ENCODE data around the gene PROSER3. TPM values are rescaled to one million over a fixed set of nuclear protein-coding genes. Genes with fewer than 3 reads are reported as not detected.

PROSER3 gene
- total and polyA plus RNA-seq, 2 of the 13 experiments (the other 11 are each of a cell fraction or from before 2014, with no cell fraction given): 5.1 to 5.7 TPM

DNA sequence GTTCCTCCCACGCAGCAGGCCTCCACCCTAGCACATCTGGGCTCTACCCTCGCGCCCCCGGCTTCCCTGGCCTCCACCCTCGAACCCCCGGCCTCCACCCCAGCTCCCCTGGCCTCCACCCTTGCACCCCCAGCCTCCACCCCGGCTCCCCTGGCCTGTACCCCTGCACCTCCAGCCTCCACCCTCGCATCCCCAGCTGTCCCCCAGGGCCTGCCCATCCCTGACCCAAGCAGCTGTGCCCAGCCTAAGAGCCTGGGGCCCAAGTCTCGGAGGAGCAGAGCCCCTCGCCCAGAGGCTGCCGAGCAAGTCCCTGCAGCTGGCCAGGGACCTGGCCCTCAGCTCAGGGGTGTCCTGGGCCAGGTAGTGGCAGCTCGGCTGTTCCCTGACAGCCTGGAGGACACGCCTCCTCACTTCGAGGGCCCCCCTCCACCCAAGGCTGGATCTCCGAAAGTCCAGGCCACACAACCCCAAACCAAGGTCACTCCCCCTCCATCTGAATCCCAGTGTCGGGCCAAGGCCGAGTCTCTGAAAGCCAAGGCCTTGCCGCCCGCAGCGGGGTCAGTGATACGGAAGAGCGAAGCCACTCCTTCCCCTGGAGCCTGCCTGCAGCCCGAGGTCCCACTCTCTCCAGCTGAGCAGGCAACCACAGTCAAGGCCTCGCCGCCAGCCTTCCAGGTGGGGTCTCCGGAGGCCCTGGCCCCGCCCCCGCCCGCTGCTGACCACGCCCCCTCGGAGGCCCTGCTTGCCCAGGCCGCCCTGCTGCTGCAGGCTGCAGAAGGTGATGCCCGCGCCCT is 9.5 kb downstream of the PROSER3 start (continued):
- TF ChIP-seq, protein P1, sequence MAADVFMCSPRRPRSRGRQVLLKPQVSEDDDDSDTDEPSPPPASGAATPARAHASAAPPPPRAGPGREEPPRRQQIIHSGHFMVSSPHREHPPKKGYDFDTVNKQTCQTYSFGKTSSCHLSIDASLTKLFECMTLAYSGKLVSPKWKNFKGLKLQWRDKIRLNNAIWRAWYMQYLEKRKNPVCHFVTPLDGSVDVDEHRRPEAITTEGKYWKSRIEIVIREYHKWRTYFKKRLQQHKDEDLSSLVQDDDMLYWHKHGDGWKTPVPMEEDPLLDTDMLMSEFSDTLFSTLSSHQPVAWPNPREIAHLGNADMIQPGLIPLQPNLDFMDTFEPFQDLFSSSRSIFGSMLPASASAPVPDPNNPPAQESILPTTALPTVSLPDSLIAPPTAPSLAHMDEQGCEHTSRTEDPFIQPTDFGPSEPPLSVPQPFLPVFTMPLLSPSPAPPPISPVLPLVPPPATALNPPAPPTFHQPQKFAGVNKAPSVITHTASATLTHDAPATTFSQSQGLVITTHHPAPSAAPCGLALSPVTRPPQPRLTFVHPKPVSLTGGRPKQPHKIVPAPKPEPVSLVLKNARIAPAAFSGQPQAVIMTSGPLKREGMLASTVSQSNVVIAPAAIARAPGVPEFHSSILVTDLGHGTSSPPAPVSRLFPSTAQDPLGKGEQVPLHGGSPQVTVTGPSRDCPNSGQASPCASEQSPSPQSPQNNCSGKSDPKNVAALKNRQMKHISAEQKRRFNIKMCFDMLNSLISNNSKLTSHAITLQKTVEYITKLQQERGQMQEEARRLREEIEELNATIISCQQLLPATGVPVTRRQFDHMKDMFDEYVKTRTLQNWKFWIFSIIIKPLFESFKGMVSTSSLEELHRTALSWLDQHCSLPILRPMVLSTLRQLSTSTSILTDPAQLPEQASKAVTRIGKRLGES (CRISPR knock-in tag; IDR thresholded peaks at IDR 0.05; ENCODE audit: borderline replicate concordance): no peak
- TF ChIP-seq, protein P2, sequence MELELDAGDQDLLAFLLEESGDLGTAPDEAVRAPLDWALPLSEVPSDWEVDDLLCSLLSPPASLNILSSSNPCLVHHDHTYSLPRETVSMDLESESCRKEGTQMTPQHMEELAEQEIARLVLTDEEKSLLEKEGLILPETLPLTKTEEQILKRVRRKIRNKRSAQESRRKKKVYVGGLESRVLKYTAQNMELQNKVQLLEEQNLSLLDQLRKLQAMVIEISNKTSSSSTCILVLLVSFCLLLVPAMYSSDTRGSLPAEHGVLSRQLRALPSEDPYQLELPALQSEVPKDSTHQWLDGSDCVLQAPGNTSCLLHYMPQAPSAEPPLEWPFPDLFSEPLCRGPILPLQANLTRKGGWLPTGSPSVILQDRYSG (CRISPR knock-in tag; IDR thresholded peaks at IDR 0.05): no peak
- TF ChIP-seq ZNF83 (CRISPR knock-in tag; IDR thresholded peaks at IDR 0.05; ENCODE audit: borderline replicate concordance) (no peak; the same call in 1 of the 2 replicates), HNRNPLL (IDR thresholded peaks at IDR 0.05; ENCODE audit: low read depth, low read length, poor library complexity, severe bottlenecking) (no peak), LCORL (IDR thresholded peaks at IDR 0.05) (no peak), LCORL (CRISPR knock-in tag; IDR thresholded peaks at IDR 0.05) (0 out of 2 replicates have a peak, but pooled peaks have one; percentile 37), ZNF234 (CRISPR knock-in tag; conservative IDR thresholded peaks at IDR 0.05) (no peak), ZNF10 (CRISPR knock-in tag; IDR thresholded peaks at IDR 0.05; ENCODE audit: borderline replicate concordance, low read depth) (no peak), ZNF530 (CRISPR knock-in tag; IDR thresholded peaks at IDR 0.05; ENCODE audit: low read depth) (no peak), ZNF33B (CRISPR knock-in tag; IDR thresholded peaks at IDR 0.05) (no peak), SOX6 (IDR thresholded peaks at IDR 0.05) (no peak), SOX6 (CRISPR knock-in tag; IDR thresholded peaks at IDR 0.05) (peak; percentile 47; the same call in 1 of the 2 replicates), ZSCAN21 (CRISPR knock-in tag; IDR thresholded peaks at IDR 0.05; ENCODE audit: borderline replicate concordance) (no peak), SIN3A (IDR thresholded peaks at IDR 0.05; ENCODE audit: borderline replicate concordance, low read depth, low read length) (no peak), ZFP36L2 (CRISPR knock-in tag; IDR thresholded peaks at IDR 0.05) (no peak), SP4 (CRISPR knock-in tag; IDR thresholded peaks at IDR 0.05) (no peak), SNAI1 (CRISPR knock-in tag; IDR thresholded peaks at IDR 0.05; ENCODE audit: borderline replicate concordance) (no peak)
- TF ChIP-seq, protein P3, sequence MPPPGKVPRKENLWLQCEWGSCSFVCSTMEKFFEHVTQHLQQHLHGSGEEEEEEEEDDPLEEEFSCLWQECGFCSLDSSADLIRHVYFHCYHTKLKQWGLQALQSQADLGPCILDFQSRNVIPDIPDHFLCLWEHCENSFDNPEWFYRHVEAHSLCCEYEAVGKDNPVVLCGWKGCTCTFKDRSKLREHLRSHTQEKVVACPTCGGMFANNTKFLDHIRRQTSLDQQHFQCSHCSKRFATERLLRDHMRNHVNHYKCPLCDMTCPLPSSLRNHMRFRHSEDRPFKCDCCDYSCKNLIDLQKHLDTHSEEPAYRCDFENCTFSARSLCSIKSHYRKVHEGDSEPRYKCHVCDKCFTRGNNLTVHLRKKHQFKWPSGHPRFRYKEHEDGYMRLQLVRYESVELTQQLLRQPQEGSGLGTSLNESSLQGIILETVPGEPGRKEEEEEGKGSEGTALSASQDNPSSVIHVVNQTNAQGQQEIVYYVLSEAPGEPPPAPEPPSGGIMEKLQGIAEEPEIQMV (CRISPR knock-in tag; IDR thresholded peaks at IDR 0.05; ENCODE audit: low read depth): no peak
- TF ChIP-seq, protein P4, sequence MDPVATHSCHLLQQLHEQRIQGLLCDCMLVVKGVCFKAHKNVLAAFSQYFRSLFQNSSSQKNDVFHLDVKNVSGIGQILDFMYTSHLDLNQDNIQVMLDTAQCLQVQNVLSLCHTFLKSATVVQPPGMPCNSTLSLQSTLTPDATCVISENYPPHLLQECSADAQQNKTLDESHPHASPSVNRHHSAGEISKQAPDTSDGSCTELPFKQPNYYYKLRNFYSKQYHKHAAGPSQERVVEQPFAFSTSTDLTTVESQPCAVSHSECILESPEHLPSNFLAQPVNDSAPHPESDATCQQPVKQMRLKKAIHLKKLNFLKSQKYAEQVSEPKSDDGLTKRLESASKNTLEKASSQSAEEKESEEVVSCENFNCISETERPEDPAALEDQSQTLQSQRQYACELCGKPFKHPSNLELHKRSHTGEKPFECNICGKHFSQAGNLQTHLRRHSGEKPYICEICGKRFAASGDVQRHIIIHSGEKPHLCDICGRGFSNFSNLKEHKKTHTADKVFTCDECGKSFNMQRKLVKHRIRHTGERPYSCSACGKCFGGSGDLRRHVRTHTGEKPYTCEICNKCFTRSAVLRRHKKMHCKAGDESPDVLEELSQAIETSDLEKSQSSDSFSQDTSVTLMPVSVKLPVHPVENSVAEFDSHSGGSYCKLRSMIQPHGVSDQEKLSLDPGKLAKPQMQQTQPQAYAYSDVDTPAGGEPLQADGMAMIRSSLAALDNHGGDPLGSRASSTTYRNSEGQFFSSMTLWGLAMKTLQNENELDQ (CRISPR knock-in tag; IDR thresholded peaks at IDR 0.05; ENCODE audit: borderline replicate concordance): no peak
- TF ChIP-seq, protein P5, sequence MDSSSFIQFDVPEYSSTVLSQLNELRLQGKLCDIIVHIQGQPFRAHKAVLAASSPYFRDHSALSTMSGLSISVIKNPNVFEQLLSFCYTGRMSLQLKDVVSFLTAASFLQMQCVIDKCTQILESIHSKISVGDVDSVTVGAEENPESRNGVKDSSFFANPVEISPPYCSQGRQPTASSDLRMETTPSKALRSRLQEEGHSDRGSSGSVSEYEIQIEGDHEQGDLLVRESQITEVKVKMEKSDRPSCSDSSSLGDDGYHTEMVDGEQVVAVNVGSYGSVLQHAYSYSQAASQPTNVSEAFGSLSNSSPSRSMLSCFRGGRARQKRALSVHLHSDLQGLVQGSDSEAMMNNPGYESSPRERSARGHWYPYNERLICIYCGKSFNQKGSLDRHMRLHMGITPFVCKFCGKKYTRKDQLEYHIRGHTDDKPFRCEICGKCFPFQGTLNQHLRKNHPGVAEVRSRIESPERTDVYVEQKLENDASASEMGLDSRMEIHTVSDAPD (CRISPR knock-in tag; IDR thresholded peaks at IDR 0.05): no peak

Data from HepG2 (cell line).